Small intestine (tissue), 7 donors: ENCODE results near the gene KBTBD12. TPM values are rescaled to one million over a fixed set of nuclear protein-coding genes. Genes with fewer than 3 reads are reported as not detected.

Experiments
- DNase-seq, 2 donors: peaks; one replicate each; pipeline versions ENCODE4 v3.0.0 to v3.0.0-alpha.2; 2013
- FAIRE-seq: peaks from 2 replicates; lab custom pipeline; 2012; peaks lifted over from hg19 to GRCh38; lab: Jason Lieb, UNC
- H3K27ac ChIP-seq, 3 donors: one replicate each; pipeline ENCODE4 v1.5.1; 2013; ENCODE audit warnings: low read length in 2 of 3, mild to moderate bottlenecking in 2 of 3, control low read depth in 1 of 3, inconsistent platforms in 1 of 3, low read depth in 1 of 3, moderate library complexity in 1 of 3
- H3K27me3 ChIP-seq, 3 donors: one replicate each; pipeline ENCODE4 v1.6.1; 2013; ENCODE audit warnings: low read length in 3 of 3, inconsistent platforms in 1 of 3; ENCODE audit not compliant: control insufficient read depth in 3 of 3, insufficient read depth in 3 of 3
- H3K36me3 ChIP-seq, 3 donors: one replicate each; pipeline ENCODE4 v1.6.1; 2013; ENCODE audit warnings: low read length in 3 of 3, inconsistent platforms in 1 of 3, low read depth in 1 of 3, mild to moderate bottlenecking in 1 of 3, moderate library complexity in 1 of 3; ENCODE audit not compliant: control insufficient read depth in 3 of 3, insufficient read depth in 2 of 3
- H3K4me1 ChIP-seq, 3 donors: one replicate each; pipeline ENCODE4 v1.6.1; 2013; ENCODE audit warnings: low read length in 2 of 3, inconsistent platforms in 1 of 3, low read depth in 1 of 3, mild to moderate bottlenecking in 1 of 3, moderate library complexity in 1 of 3; ENCODE audit not compliant: control insufficient read depth in 3 of 3, insufficient read depth in 2 of 3
- H3K4me3 ChIP-seq, 3 donors: one replicate each; pipeline ENCODE4 v1.5.1; 2013; ENCODE audit warnings: low read length in 3 of 3, control low read depth in 1 of 3, inconsistent platforms in 1 of 3, low read depth in 1 of 3, mild to moderate bottlenecking in 1 of 3, moderate library complexity in 1 of 3
- H3K9me3 ChIP-seq, 2 donors: one replicate each; pipeline ENCODE4 v1.6.1; 2013; ENCODE audit warnings: low read depth in 1 of 2, low read length in 1 of 2; ENCODE audit not compliant: control insufficient read depth in 2 of 2, insufficient read depth in 1 of 2
- WGBS, 3 donors: extraction: QIAGEN DNeasy Blood & Tissue Kit; methylation state at CpG; one replicate each; pipeline ENCODE4 v1.1.7; 2013; 5-methylcytosine and 5-hydroxymethylcytosine counted together
- polyA plus RNA-seq, 4 donors: library from polyadenylated mRNA; stranded (reverse) in 3 of 4; unstranded in 1 of 4; fragments of 200-250 nt in 3 of 4; fragments of 120-200 nt in 1 of 4; gene quantifications; one replicate each; pipeline versions ENCODE4 v1.2.1 to v1.2.3, GENCODE V29; 2013
- donor health status: healthy with polysubstance abuse.
- donor health status: control.
- donor health status: control.
- donor health status: Bipolar disorder and iron deficiency.
- donor health status: healthy.

The KBTBD12 gene
- polyA plus RNA-seq, 4 donors = 0.30 to 3.6 (median 1.2) TPM

DNA sequence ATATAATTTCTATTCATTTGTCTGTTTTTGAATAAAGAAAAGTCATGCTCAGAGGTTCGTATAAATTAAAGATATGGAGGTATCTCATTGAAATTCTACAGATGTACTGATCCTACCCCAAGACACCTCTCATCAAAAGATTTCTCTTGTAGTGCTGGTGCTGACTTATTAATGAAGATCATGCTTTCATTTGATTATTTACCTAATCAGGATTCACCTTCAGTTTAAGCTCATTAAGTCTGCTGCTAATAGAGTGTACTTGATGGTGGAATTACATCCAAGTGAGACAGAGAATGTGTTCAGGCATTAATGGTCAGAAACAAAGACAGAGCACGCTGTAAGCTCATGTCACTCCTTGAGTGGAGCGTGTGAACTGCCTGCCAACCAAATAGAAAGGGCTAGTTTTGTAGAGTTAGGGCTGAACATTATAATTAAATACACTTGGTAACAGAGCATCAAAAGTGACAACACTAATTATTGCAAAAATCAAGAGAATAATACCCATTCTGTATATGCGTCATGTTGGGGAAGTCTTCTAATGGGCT lies 45.5 kb downstream of the KBTBD12 start:
- Histone ChIP-seq H3K4me3 (no peak overlapping the region), H3K36me3 (no peaks in the 10 kb centered on the region), H3K27ac (no peak overlapping the region), H3K4me1 (peaks cover 0 to 12% (median 0%) of the 10 kb centered on the region in 3 donors), H3K27me3 (no peaks in the 10 kb centered on the region), H3K9me3 (no peaks in the 10 kb centered on the region)
- DNase-seq (no peak), FAIRE-seq (no peak)
- 92 to 93% (median 92%) methylated on average over 4 of the region's 4 CpGs for WGBS, 3 donors

DNA sequence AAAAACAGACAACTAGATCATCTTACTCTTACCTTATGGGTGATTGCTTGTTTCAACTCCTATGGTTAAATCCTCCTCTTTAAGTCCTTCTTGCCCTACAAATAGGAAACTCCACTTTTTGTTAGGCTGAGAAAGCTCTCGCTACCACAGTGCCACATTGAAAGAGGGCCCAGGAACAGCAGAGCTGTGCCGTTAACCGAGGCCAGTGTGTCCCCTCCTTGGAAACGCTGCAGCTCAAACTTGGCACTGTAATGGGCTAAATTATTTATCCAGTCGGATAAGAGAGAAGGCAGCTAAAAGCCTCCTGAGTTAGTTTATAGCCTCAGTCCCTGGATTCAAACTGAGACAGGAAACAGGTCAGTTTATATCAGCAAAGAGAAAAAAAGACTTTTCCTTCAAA lies 46.1 kb downstream of the KBTBD12 start:
- no peaks in the 10 kb centered on the region for H3K36me3 ChIP-seq
- peaks cover 0 to 12% (median 0%) of the 10 kb centered on the region in 3 donors for H3K4me1 ChIP-seq
- FAIRE-seq (no peak), DNase-seq (no peak)
- no peak overlapping the region for H3K4me3 ChIP-seq
- no peaks in the 10 kb centered on the region for H3K9me3 ChIP-seq
- H3K27me3 ChIP-seq = no peaks in the 10 kb centered on the region
- no peak overlapping the region for H3K27ac ChIP-seq
- 77 to 88% (median 87%) methylated on average over 5 of the region's 5 CpGs for WGBS, 3 donors

DNA sequence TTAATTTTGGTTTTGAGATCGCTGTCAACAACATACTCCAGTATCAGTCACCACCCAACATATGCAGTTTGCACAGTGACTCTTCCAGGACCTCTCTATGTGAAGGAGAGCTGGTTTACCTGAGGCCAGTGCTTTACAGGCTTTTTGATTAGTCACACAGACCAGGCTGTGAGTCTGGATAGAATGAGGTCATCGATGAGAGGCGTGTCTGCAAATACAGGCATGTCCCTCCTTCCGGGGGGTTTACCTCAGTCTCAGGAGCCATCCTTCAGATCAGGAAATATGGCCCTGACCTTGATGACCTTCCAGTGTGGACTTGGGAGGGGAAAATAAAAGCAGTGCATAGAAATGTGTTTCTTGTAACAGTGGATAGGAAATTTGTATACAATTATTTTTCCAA lies 46.9 kb downstream of the KBTBD12 start:
- Histone ChIP-seq H3K36me3 (no peaks in the 10 kb centered on the region), H3K27me3 (no peaks in the 10 kb centered on the region), H3K4me1 (peaks cover 0 to 12% (median 0%) of the 10 kb centered on the region in 3 donors), H3K9me3 (no peaks in the 10 kb centered on the region), H3K27ac (no peak overlapping the region), H3K4me3 (no peak overlapping the region)
- no peak for FAIRE-seq
- 39 to 69% (median 62%) methylated on average over 4 of the region's 4 CpGs for WGBS, 3 donors
- DNase-seq = peak; percentile 52 to 61

DNA sequence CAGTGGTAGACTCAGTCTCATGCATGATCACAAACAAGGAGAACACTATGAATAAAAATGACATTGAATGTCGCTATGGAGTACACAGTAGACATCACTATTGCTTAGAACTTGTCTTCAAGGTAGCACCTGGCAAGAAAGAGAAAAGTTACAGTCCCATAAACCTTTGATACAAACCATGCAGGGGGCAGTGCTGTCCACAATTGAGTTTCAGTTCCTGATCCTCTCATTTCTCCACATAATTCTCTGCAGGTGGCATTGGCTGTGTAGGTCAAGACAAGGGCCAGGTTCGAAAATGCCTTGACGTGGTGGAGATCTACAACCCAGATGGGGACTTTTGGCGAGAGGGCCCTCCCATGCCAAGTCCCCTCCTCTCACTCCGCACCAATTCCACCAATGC lies 47.9 kb downstream of the KBTBD12 start:
- Histone ChIP-seq H3K9me3 (no peaks in the 10 kb centered on the region), H3K4me1 (peaks cover 0 to 12% (median 0%) of the 10 kb centered on the region in 3 donors), H3K27me3 (no peaks in the 10 kb centered on the region), H3K27ac (no peak overlapping the region), H3K36me3 (no peaks in the 10 kb centered on the region), H3K4me3 (no peak overlapping the region)
- 91 to 93% (median 92%) methylated on average over 5 of the region's 5 CpGs for WGBS, 3 donors
- FAIRE-seq (no peak), DNase-seq (no peak)

DNA sequence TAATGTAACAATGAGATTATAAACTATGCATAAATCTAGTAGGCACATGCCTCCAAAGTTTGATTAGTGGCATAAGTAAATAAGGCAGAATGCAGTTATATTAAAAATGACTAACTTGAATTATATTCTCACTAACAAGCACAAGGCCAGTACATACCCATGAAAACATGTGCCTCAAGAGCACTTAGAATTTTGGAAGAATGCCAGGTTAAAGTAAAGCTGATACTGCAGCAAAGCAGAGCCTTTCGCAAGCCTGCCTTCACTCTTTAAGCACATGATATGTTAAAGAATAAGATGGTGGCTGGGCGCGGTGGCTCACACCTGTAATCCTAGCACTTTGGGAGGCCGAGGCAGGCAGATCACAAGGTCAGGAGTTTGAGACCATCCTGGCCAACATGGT lies 49.0 kb downstream of the KBTBD12 start:
- no peak for FAIRE-seq
- DNase-seq = no peak

DNA sequence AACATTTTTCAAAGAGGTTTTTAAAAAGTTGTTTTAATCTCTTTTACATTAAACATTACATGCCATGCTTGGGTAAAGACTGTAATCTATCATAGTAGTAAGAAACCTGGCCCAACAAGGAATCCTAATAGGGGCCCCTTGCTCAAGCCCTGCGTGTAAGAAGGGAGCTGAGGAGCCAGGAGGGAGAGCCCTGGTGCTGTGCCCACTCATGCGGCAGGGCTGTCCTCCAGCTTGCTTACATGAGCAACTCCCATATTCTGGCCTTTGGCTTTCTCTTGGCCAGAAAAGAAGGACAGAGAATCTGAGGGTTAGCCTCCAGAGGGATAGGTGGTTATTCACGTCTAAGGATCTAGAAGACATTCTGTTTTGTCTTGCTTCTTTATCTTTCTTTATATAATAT lies 49.8 kb downstream of the KBTBD12 start:
- H3K36me3 ChIP-seq = no peaks in the 10 kb centered on the region
- 78 to 89% (median 88%) methylated on average over 3 of the region's 3 CpGs for WGBS, 3 donors
- no peak overlapping the region for H3K27ac ChIP-seq
- H3K4me1 ChIP-seq = peaks cover 0 to 4% (median 0%) of the 10 kb centered on the region in 3 donors
- no peak overlapping the region for H3K4me3 ChIP-seq
- no peak for FAIRE-seq
- no peaks in the 10 kb centered on the region for H3K9me3 ChIP-seq
- H3K27me3 ChIP-seq = no peaks in the 10 kb centered on the region
- no peak for DNase-seq

More for the DNA sequence above, 49.0 kb downstream of the KBTBD12 start:
- H3K4me1 ChIP-seq = peaks cover 0 to 11% (median 0%) of the 10 kb centered on the region in 3 donors
- H3K27ac ChIP-seq = no peak overlapping the region
- no peaks in the 10 kb centered on the region for H3K9me3 ChIP-seq
- no peak overlapping the region for H3K4me3 ChIP-seq
- no peaks in the 10 kb centered on the region for H3K27me3 ChIP-seq
- no peaks in the 10 kb centered on the region for H3K36me3 ChIP-seq
- WGBS, 3 donors = 81 to 85% (median 84%) methylated on average over 4 of the region's 4 CpGs

DNA sequence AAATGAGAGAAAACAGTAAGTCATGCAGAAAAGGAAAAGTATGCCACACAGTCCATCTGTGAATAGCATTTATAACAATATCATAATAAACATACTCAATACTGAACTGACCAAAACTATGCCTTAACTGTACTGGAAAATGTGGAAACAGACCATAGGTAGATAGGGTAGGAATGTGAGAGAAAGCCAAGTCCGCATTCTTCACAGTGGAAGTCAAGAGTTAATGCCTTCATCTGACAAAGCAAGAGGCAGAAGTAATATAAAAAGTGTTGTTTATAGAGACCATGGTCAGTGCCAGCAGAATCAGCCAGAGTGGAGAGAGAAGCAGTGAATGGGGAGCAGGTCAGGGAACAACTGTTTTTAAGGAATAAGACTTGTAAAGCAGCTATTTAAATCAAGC lies 52.3 kb downstream of the KBTBD12 start:
- Histone ChIP-seq H3K27ac (no peak overlapping the region), H3K4me1 (no peaks in the 10 kb centered on the region), H3K9me3 (no peaks in the 10 kb centered on the region), H3K27me3 (peaks cover 0 to 3% (median 0%) of the 10 kb centered on the region in 3 donors), H3K4me3 (no peak overlapping the region), H3K36me3 (no peaks in the 10 kb centered on the region)
- WGBS, 3 donors = 71 to 92% (median 74%) methylated on average over 1 of the region's 1 CpG
- DNase-seq = no peak
- FAIRE-seq = no peak

DNA sequence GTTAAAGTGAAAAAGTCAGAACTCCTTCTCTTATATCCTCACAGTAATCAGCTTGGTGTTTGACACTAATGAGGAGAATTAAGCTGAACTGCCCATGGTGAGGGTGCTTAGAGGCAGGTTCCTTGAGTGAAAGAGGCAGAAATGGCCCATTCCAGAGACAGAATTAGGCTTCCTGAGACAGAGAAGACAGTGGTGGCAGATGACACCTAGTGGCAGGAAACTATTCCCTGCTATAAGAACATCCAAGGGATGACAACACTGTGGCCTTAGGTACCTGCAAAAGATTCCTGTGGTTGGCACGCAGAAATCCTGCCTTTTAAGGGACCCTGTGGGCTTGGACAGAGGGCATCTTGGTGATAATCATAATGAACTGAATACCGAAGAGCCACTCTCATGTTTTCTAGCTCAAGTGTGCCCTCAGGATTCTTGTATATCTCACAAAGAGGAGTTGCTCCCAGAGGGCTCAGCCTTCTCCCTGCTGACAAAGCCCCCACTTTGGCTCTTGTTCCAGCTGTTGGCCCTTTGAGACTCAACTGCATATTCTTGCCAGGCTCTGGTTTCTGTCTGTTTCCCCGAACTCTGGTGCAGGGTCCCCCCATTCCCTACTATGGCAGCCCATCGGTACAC lies 56.0 kb downstream of the KBTBD12 start:
- WGBS, 3 donors = 63 to 66% (median 64%) methylated on average over 4 of the region's 4 CpGs
- H3K36me3 ChIP-seq = no peaks in the 10 kb centered on the region
- no peaks in the 10 kb centered on the region for H3K4me1 ChIP-seq
- peaks cover 0 to 5% (median 0%) of the 10 kb centered on the region in 3 donors for H3K27me3 ChIP-seq
- DNase-seq = peak; percentile 56 to 61
- FAIRE-seq = no peak
- no peak overlapping the region for H3K4me3 ChIP-seq
- H3K27ac ChIP-seq = no peak overlapping the region
- H3K9me3 ChIP-seq = no peaks in the 10 kb centered on the region
